ENCODE results near the gene CD47. TPM values are rescaled to one million over a fixed set of nuclear protein-coding genes. Genes with fewer than 3 reads are reported as not detected.

The CD47 gene
- polyA plus RNA-seq, 3 donors: 52.3 to 203 (median 173) TPM

- DNase-seq: peak; percentile 46 to 75 (median 65)
- no CpG with 5 or more reads among the region's 1 CpG for WGBS (ENCODE audit: insufficient coverage)
- H3K36me3 Mint-ChIP-seq: no peaks in the 10 kb centered on the region
- peaks cover 5 to 6% (median 5%) of the 10 kb centered on the region in 3 donors for H3K27me3 Mint-ChIP-seq (ENCODE audit: low read depth in 3 of 3)
- peaks cover 60% of the 10 kb centered on the region for H3K4me1 Mint-ChIP-seq
- H3K27me3 ChIP-seq (ENCODE audit: control insufficient read depth in 2 of 2, insufficient read depth in 2 of 2, low read length in 2 of 2): peaks cover 0 to 2% of the 10 kb centered on the region in 2 donors
- no peaks in the 10 kb centered on the region for H3K36me3 ChIP-seq (replicated peaks in 1 of 2; ENCODE audit: control insufficient read depth in 1 of 2, insufficient read depth in 2 of 2, low read length in 2 of 2)
- no peaks in the 10 kb centered on the region for H3K79me2 ChIP-seq (ENCODE audit: insufficient read depth, low read length)
- peaks cover 50 to 51% of the 10 kb centered on the region in 2 donors for H3K4me1 ChIP-seq (ENCODE audit: control insufficient read depth in 1 of 2, insufficient read depth in 2 of 2, low read length in 2 of 2)
- intact Hi-C loops (cut with micrococcal nuclease): no loop called here
- H3K27ac Mint-ChIP-seq: peak overlapping the region in 5 of 7 donors; percentile 7 to 80 (median 67)
- no peak overlapping the region for H2AFZ ChIP-seq (ENCODE audit: insufficient read depth, low read depth, low read length, poor library complexity, severe bottlenecking)
- no peak overlapping the region for H3K4me3 ChIP-seq (replicated peaks in 1 of 3; ENCODE audit: low read depth in 2 of 3, low read length in 3 of 3)
- no peaks in the 10 kb centered on the region for H4K20me1 ChIP-seq (ENCODE audit: insufficient read depth, low read length)
- no peak overlapping the region for H3K4me2 ChIP-seq (replicated peaks; ENCODE audit: extremely low read depth, low read length, poor library complexity, severe bottlenecking)
- H3K27ac ChIP-seq (ENCODE audit: low read depth in 1 of 2, low read length in 2 of 2): peak overlapping the region in 1 of 2 donors; percentile 10
- H3K9me3 ChIP-seq (replicated peaks in 1 of 2; ENCODE audit: control insufficient read depth in 1 of 2, insufficient read depth in 1 of 2, low read length in 2 of 2): no peaks in the 10 kb centered on the region
- H3K4me3 Mint-ChIP-seq: no peak overlapping the region
- no peak overlapping the region for H3K9ac ChIP-seq (ENCODE audit: insufficient read depth, low read length, poor library complexity, severe bottlenecking)
- no peak for TF ChIP-seq CTCF (IDR thresholded peaks at IDR 0.05)
- peaks cover 0 to 2% (median 0%) of the 10 kb centered on the region in 7 donors for H3K9me3 Mint-ChIP-seq
These were observed 89.4 kb downstream of the CD47 start for GRCh38 chr3:108001457-108001856.

- Histone ChIP-seq H3K4me2 (replicated peaks; ENCODE audit: extremely low read depth, low read length, poor library complexity, severe bottlenecking) (no peak overlapping the region), H3K27ac (ENCODE audit: low read depth in 1 of 2, low read length in 2 of 2) (no peak overlapping the region), H3K27me3 (ENCODE audit: control insufficient read depth in 2 of 2, insufficient read depth in 2 of 2, low read length in 2 of 2) (peaks cover 0 to 2% of the 10 kb centered on the region in 2 donors), H3K4me3 (replicated peaks in 1 of 3; ENCODE audit: low read depth in 2 of 3, low read length in 3 of 3) (no peak overlapping the region), H4K20me1 (ENCODE audit: insufficient read depth, low read length) (no peaks in the 10 kb centered on the region), H3K4me1 (ENCODE audit: control insufficient read depth in 1 of 2, insufficient read depth in 2 of 2, low read length in 2 of 2) (peaks cover 29 to 30% of the 10 kb centered on the region in 2 donors), H3K9me3 (replicated peaks in 1 of 2; ENCODE audit: control insufficient read depth in 1 of 2, insufficient read depth in 1 of 2, low read length in 2 of 2) (no peaks in the 10 kb centered on the region), H3K9ac (ENCODE audit: insufficient read depth, low read length, poor library complexity, severe bottlenecking) (no peak overlapping the region), H3K36me3 (replicated peaks in 1 of 2; ENCODE audit: control insufficient read depth in 1 of 2, insufficient read depth in 2 of 2, low read length in 2 of 2) (no peaks in the 10 kb centered on the region), H2AFZ (ENCODE audit: insufficient read depth, low read depth, low read length, poor library complexity, severe bottlenecking) (no peak overlapping the region), H3K79me2 (ENCODE audit: insufficient read depth, low read length) (no peaks in the 10 kb centered on the region)
- no peaks in the 10 kb centered on the region for H3K36me3 Mint-ChIP-seq
- H3K27ac Mint-ChIP-seq: no peak overlapping the region
- H3K4me3 Mint-ChIP-seq: no peak overlapping the region
- H3K4me1 Mint-ChIP-seq: peaks cover 40% of the 10 kb centered on the region
- 91% methylated on average over 5 of the region's 5 CpGs for WGBS (ENCODE audit: insufficient coverage)
- TF ChIP-seq CTCF (IDR thresholded peaks at IDR 0.05): no peak
- H3K27me3 Mint-ChIP-seq (ENCODE audit: low read depth in 3 of 3): peaks cover 6 to 10% (median 9%) of the 10 kb centered on the region in 3 donors
- peaks cover 0 to 2% (median 0%) of the 10 kb centered on the region in 7 donors for H3K9me3 Mint-ChIP-seq
- intact Hi-C loops (cut with micrococcal nuclease): no loop called here
- DNase-seq: no peak
These were observed 91.5 kb downstream of the CD47 start for GRCh38 chr3:107999215-107999775.
